BLaER1 treated with 17β-estradiol and CSF1 and Interleukin-3, amounts not matched to agents 10 nM and 100 nM (cell line): Measurements from ENCODE around the gene EIF1AY.

ENCODE experiments used
- H3K27ac ChIP-seq, 11 experiments: shearing (Covaris generic); formaldehyde crosslinking; 2 replicates each; pipeline ENCODE4 v1.8.1; 2022
- H3K27me3 ChIP-seq, 11 experiments: shearing (Covaris generic); formaldehyde crosslinking; 2 replicates each; pipeline ENCODE4 v1.8.1; 2022
- H3K36me3 ChIP-seq, 11 experiments: shearing (Covaris generic); formaldehyde crosslinking; 2 replicates each; pipeline ENCODE4 v1.8.1; 2022
- H3K4me1 ChIP-seq, 10 experiments: shearing (Covaris generic); formaldehyde crosslinking; 2 replicates each; pipeline ENCODE4 v1.8.1; 2022
- H3K4me2 ChIP-seq, 11 experiments: shearing (Covaris generic); formaldehyde crosslinking; 2 replicates each; pipeline ENCODE4 v1.8.1; 2022
- H3K4me3 ChIP-seq, 10 experiments: shearing (Covaris generic); formaldehyde crosslinking; 2 replicates each; pipeline ENCODE4 v1.8.1; 2022
- H3K9ac ChIP-seq, 11 experiments: shearing (Covaris generic); formaldehyde crosslinking; 2 replicates each; pipeline ENCODE4 v1.8.1; 2022
- H3K9me3 ChIP-seq, 11 experiments: shearing (Covaris generic); formaldehyde crosslinking; replicated peaks in 1 of 11; 2 replicates each; pipeline ENCODE4 v1.8.1; 2022
- H4K20me1 ChIP-seq, 11 experiments: shearing (Covaris generic); formaldehyde crosslinking; 2 replicates each; pipeline ENCODE4 v1.8.1; 2022
- Cebpa-rat ChIP-seq, 11 experiments: shearing (Covaris generic); IDR thresholded peaks; 2 replicates each; pipeline ENCODE4 v1.8.1; 2022

EIF1AY gene

GRCh38 chrY:20558677-20559076 is 16.9 kb upstream of the EIF1AY start:
- H3K9ac ChIP-seq: no peak overlapping the region
- H3K9me3 ChIP-seq: no peaks in the 10 kb centered on the region
- H3K4me2 ChIP-seq: no peak overlapping the region
- H3K4me3 ChIP-seq: no peak overlapping the region
- no peak for TF ChIP-seq Cebpa-rat (IDR thresholded peaks at IDR 0.05)
- no peaks in the 10 kb centered on the region for H3K27me3 ChIP-seq
- no peaks in the 10 kb centered on the region for H3K4me1 ChIP-seq
- no peaks in the 10 kb centered on the region for H4K20me1 ChIP-seq
- no peaks in the 10 kb centered on the region for H3K36me3 ChIP-seq
- no peak overlapping the region for H3K27ac ChIP-seq

GRCh38 chrY:20559873-20560512 is 15.6 kb upstream of the EIF1AY start:
- Histone ChIP-seq H3K27ac (no peak overlapping the region), H4K20me1 (no peaks in the 10 kb centered on the region), H3K4me1 (no peaks in the 10 kb centered on the region), H3K9me3 (no peaks in the 10 kb centered on the region), H3K4me2 (no peak overlapping the region), H3K4me3 (no peak overlapping the region), H3K9ac (no peak overlapping the region), H3K27me3 (no peaks in the 10 kb centered on the region), H3K36me3 (no peaks in the 10 kb centered on the region)
- no peak for TF ChIP-seq Cebpa-rat (IDR thresholded peaks at IDR 0.05)

- Histone ChIP-seq H3K27me3 (no peaks in the 10 kb centered on the region), H3K4me2 (no peak overlapping the region), H3K4me1 (no peaks in the 10 kb centered on the region), H3K36me3 (no peaks in the 10 kb centered on the region), H3K27ac (no peak overlapping the region), H3K4me3 (no peak overlapping the region), H4K20me1 (no peaks in the 10 kb centered on the region), H3K9me3 (no peaks in the 10 kb centered on the region), H3K9ac (no peak overlapping the region)
- no peak for TF ChIP-seq Cebpa-rat (IDR thresholded peaks at IDR 0.05)
Measured at GRCh38 chrY:20571306-20571705, 4.3 kb upstream of the EIF1AY start.

- Histone ChIP-seq H3K27ac (no peak overlapping the region), H3K4me2 (no peak overlapping the region), H3K27me3 (no peaks in the 10 kb centered on the region), H3K9me3 (no peaks in the 10 kb centered on the region), H3K4me1 (no peaks in the 10 kb centered on the region), H3K9ac (no peak overlapping the region), H4K20me1 (no peaks in the 10 kb centered on the region), H3K4me3 (no peak overlapping the region), H3K36me3 (no peaks in the 10 kb centered on the region)
- TF ChIP-seq Cebpa-rat (IDR thresholded peaks at IDR 0.05): no peak
Measured at GRCh38 chrY:20576506-20576905, 930 bp downstream of the EIF1AY start.

- no peak for TF ChIP-seq Cebpa-rat (IDR thresholded peaks at IDR 0.05)
- no peak overlapping the region for H3K9ac ChIP-seq
- no peak overlapping the region for H3K4me3 ChIP-seq
- H3K4me1 ChIP-seq: no peaks in the 10 kb centered on the region
- no peak overlapping the region for H3K4me2 ChIP-seq
- H3K9me3 ChIP-seq: no peaks in the 10 kb centered on the region
- no peaks in the 10 kb centered on the region for H3K27me3 ChIP-seq
- H4K20me1 ChIP-seq: no peaks in the 10 kb centered on the region
- no peaks in the 10 kb centered on the region for H3K36me3 ChIP-seq
- H3K27ac ChIP-seq: no peak overlapping the region
Measured at GRCh38 chrY:20578206-20578605, 2.6 kb downstream of the EIF1AY start.

- Histone ChIP-seq H3K4me2 (no peak overlapping the region), H4K20me1 (no peaks in the 10 kb centered on the region)
- no peak for TF ChIP-seq Cebpa-rat (IDR thresholded peaks at IDR 0.05)
Measured at GRCh38 chrY:20581687-20582086, 6.1 kb downstream of the EIF1AY start.

GRCh38 chrY:20586161-20586560 is 10.6 kb downstream of the EIF1AY start:
- no peak overlapping the region for H3K27ac ChIP-seq
- H4K20me1 ChIP-seq: no peaks in the 10 kb centered on the region
- TF ChIP-seq Cebpa-rat (IDR thresholded peaks at IDR 0.05): no peak
- H3K27me3 ChIP-seq: no peaks in the 10 kb centered on the region
- H3K9ac ChIP-seq: no peak overlapping the region
- H3K36me3 ChIP-seq: no peaks in the 10 kb centered on the region
- H3K4me3 ChIP-seq: no peak overlapping the region
- H3K9me3 ChIP-seq: no peaks in the 10 kb centered on the region
- H3K4me1 ChIP-seq: no peaks in the 10 kb centered on the region
- no peak overlapping the region for H3K4me2 ChIP-seq

More at GRCh38 chrY:20581687-20582086, 6.1 kb downstream of the EIF1AY start:
- no peaks in the 10 kb centered on the region for H3K4me1 ChIP-seq
- no peaks in the 10 kb centered on the region for H3K36me3 ChIP-seq
- no peaks in the 10 kb centered on the region for H3K27me3 ChIP-seq
- H3K27ac ChIP-seq: no peak overlapping the region
- no peaks in the 10 kb centered on the region for H3K9me3 ChIP-seq
- H3K4me3 ChIP-seq: no peak overlapping the region
- H3K9ac ChIP-seq: no peak overlapping the region
